SK-N-SH (cell line): ENCODE results near the gene TMPRSS13.

ENCODE experiments used
- CTCF ChIP-seq: fragments of 200-600 bp; sonication (generic); IDR thresholded peaks from 2 replicates; pipeline ENCODE4 v1.6.1; 2017; ENCODE audit warnings: antibody characterized with exemption, mild to moderate bottlenecking, moderate library complexity
- EZH2phosphoT487 ChIP-seq: fragments of 200-600 bp; sonication (generic); IDR thresholded peaks from 2 replicates; pipeline ENCODE4 v1.6.1; 2017; ENCODE audit warnings: low read depth, mixed run types, mild to moderate bottlenecking, antibody characterized with exemption, moderate library complexity, borderline replicate concordance
- MAX ChIP-seq: IDR thresholded peaks from 2 replicates; pipeline ENCODE4 v1.4.0; 2012; ENCODE audit warnings: low read depth
- NFIC ChIP-seq: IDR thresholded peaks from 2 replicates; pipeline ENCODE4 v1.4.0; 2012; ENCODE audit warnings: borderline replicate concordance
- SIN3A ChIP-seq: IDR thresholded peaks from 2 replicates; pipeline ENCODE4 v1.6.1; 2012; ENCODE audit warnings: low read depth, mild to moderate bottlenecking, low read length, moderate library complexity, borderline replicate concordance
- SMC3 ChIP-seq: IDR thresholded peaks from 2 replicates; pipeline ENCODE4 v1.6.1; 2012; ENCODE audit warnings: low read depth, low read length, improper control_type of control experiment
- ZBTB33 ChIP-seq: IDR thresholded peaks from 2 replicates; pipeline ENCODE4 v1.4.0; 2012; ENCODE audit warnings: low read depth, borderline replicate concordance

GRCh38 chr11:117870103-117870952, 58.9 kb downstream of the TMPRSS13 start:
- TF ChIP-seq CTCF = no peak
- no peak for TF ChIP-seq SIN3A
- TF ChIP-seq ZBTB33 = no peak
- TF ChIP-seq NFIC = no peak
- TF ChIP-seq EZH2phosphoT487 = no peak
- no peak for TF ChIP-seq MAX
- no peak for TF ChIP-seq SMC3
